ENCODE measurements around the gene VDAC1.

The VDAC1 gene

DNA sequence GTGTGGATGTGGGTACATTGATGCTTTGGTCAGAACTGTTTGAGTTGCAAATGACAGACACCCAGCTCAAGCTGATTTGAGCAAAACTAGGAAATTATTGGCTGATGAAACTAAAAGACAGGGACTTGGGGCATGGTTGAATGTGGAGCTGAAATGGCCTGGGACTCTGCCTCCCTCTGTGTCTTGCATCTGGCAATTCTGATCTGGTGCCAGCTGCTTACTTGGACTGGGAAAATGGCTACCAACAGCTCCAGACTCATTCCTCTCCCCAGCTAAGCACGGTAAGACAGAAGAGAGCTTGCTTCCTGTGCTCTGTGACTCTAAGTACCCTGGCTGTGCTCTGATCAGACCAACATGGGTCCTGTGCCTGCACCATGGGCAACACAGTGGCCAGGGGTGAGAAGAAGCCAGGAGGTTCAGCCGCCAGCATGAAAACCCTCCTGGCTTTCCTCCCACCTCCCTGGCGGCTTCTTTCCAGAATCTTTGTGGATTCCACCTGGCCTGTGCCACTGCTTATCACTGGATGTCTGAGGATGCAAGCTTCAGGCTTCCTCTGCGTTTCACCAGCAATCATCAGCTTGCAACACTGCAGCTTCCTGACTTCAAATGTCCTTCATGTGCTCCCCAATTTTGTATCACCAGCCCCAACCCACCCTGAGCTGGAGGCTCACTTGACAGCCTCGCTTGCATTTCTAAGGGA is 80.4 kb downstream of the VDAC1 start:
- DNase-seq: no peak

DNA sequence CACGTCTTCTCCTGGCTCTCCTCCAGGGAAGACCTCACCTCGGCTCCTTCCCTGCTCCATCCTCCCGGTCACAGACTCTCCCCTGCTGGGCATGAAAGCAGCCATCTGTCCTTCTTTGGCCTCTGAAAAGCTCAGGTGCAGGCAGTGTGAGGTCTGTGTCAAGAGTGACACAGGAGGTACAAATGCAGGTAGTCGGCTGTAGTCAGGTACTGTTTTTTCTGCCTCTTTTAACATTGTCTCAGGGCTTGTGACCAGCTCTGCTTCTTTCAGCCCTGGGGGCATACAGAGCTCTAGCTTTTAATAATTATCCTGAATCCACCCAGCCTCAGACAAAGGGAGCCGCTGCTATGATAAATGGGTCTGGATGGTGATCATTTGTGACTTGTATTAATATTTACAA is 82.8 kb downstream of the VDAC1 start:
- DNase-seq: no peak
